ACHN (cell line): ENCODE measurements around the gene ZIM2.

Source experiments
- DNase-seq: peaks from one replicate; pipeline ENCODE4 v3.0.0-alpha.2; 2015
- in situ Hi-C: cut with HindIII; loops from 2 replicates; pipeline ENCODE4 v1.10.0; 2017; ENCODE audit warnings: low sequenced_read_pairs, low pct_ligation_motif_present, low pct_unique_long_range_greater_than_20kb

Gene ZIM2

DNA sequence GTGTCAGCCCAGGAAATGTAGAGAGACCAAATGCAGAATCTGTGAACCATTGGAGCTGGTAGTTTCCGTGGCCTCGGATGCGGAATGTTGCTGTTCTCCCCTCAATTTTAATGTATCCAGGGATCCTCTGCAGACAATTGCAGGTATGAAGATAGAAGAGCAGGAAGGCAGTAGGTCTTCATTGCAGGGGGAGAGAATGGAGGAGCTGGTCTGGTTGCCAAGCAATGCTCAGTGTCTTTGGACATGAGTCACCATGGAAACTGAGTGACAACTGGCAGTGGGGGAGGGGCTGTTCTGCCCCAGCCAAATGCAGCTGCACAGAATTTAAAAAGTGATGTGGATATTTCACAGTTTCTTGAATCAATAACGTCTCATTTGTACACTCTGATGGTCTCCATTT lies 112.8 kb downstream of the ZIM2 start:
- in situ Hi-C loops, result no loop called here
- no peak for DNase-seq

DNA sequence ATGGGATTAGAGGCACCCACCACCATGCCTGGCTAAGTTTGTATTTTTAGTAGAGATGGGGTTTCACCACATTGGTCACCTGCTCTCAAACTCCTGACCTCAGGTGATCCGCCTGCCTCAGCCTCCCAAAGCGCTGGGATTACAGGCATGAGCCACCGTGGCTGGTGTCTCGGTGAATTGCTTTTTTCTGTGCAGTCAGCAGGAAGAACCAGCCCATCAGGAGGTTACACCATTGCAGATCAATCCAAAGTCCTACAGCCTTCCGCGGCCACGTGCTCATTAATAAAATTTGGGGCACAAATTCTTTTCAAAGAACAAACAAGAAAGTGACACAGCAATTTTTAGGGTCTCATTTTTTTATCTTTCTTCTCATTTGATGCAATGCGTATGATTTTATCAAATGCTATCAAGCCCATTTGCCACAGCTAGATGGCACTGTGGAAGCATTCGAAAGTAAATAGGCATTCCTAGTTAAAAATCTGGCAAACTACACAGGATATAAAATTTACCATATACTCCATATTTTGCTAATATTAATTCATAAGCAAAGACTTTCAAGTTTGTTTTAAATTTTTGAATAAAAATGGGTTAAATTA lies 114.6 kb downstream of the ZIM2 start:
- in situ Hi-C loops, result no loop called here
- no peak for DNase-seq
